Measurements from ENCODE around the gene IFITM2. TPM values are rescaled to one million over a fixed set of nuclear protein-coding genes. Genes with fewer than 3 reads are reported as not detected.

The IFITM2 gene
- total RNA-seq, 1 experiment from 2014 or later = 18.5 TPM

DNA sequence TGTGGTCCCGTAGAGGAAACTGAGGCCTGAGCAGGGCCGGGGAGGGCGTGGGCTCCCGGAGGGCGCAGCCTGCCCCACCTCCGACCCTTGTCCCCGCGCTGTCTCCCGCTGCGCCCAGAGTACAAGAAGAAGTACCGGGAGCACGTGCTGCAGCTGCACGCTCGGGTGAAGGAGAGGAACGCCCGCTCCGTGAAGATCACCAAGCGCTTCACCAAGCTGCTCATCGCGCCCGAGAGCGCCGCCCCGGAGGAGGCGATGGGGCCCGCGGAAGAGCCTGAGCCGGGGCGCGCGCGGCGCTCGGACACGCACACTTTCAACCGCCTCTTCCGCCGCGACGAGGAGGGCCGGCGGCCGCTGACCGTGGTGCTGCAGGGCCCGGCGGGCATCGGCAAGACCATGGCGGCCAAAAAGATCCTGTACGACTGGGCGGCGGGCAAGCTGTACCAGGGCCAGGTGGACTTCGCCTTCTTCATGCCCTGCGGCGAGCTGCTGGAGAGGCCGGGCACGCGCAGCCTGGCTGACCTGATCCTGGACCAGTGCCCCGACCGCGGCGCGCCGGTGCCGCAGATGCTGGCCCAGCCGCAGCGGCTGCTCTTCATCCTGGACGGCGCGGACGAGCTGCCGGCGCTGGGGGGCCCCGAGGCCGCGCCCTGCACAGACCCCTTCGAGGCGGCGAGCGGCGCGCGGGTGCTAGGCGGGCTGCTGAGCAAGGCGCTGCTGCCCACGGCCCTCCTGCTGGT is 27.5 kb upstream of the IFITM2 start:
- no peaks in the 10 kb centered on the region; the same call in 1 of the 2 replicates for H3K27me3 ChIP-seq (ENCODE audit: low read length)
- H3K4me2 ChIP-seq (ENCODE audit: low read depth, low read length, poor library complexity, severe bottlenecking) = no peak overlapping the region
- no peak overlapping the region for H2AFZ ChIP-seq (ENCODE audit: low read length)
- no peaks in the 10 kb centered on the region for H3K79me2 ChIP-seq (ENCODE audit: low read length)
- DNase-seq = no peak
- H4K20me1 ChIP-seq (ENCODE audit: insufficient read depth, low read depth, low read length) = no peaks in the 10 kb centered on the region
- H3K4me3 ChIP-seq (ENCODE audit: low read length) = no peak overlapping the region
- H3K27ac ChIP-seq (ENCODE audit: low read length) = no peak overlapping the region
- H3K36me3 ChIP-seq (ENCODE audit: insufficient read depth, low read length) = no peaks in the 10 kb centered on the region
- no peaks in the 10 kb centered on the region for H3K9me2 ChIP-seq (replicated peaks; ENCODE audit: insufficient read depth, low read length)
- H3K9me3 ChIP-seq (ENCODE audit: low read length) = no peaks in the 10 kb centered on the region
- no peak overlapping the region for H3K9ac ChIP-seq (ENCODE audit: low read length)
- peaks cover 3% of the 10 kb centered on the region for H3K4me1 ChIP-seq (ENCODE audit: low read length)

- Histone ChIP-seq H3K9ac (ENCODE audit: low read length) (no peak overlapping the region), H3K9me2 (replicated peaks; ENCODE audit: insufficient read depth, low read length) (no peaks in the 10 kb centered on the region), H3K4me3 (ENCODE audit: low read length) (no peak overlapping the region), H4K20me1 (ENCODE audit: insufficient read depth, low read depth, low read length) (no peaks in the 10 kb centered on the region), H3K79me2 (ENCODE audit: low read length) (no peaks in the 10 kb centered on the region), H2AFZ (ENCODE audit: low read length) (no peak overlapping the region), H3K36me3 (ENCODE audit: insufficient read depth, low read length) (no peaks in the 10 kb centered on the region), H3K27me3 (ENCODE audit: low read length) (no peaks in the 10 kb centered on the region; the same call in 1 of the 2 replicates), H3K9me3 (ENCODE audit: low read length) (no peaks in the 10 kb centered on the region), H3K27ac (ENCODE audit: low read length) (no peak overlapping the region), H3K4me1 (ENCODE audit: low read length) (no peaks in the 10 kb centered on the region), H3K4me2 (ENCODE audit: low read depth, low read length, poor library complexity, severe bottlenecking) (no peak overlapping the region)
- no peak for DNase-seq
Observed at GRCh38 chr11:280706-281485, 26.7 kb upstream of the IFITM2 start.

- no peak overlapping the region for H3K4me2 ChIP-seq (ENCODE audit: low read depth, low read length, poor library complexity, severe bottlenecking)
- no peaks in the 10 kb centered on the region for H4K20me1 ChIP-seq (ENCODE audit: insufficient read depth, low read depth, low read length)
- H3K9ac ChIP-seq (ENCODE audit: low read length) = no peak overlapping the region
- no peaks in the 10 kb centered on the region for H3K9me2 ChIP-seq (replicated peaks; ENCODE audit: insufficient read depth, low read length)
- no peaks in the 10 kb centered on the region for H3K4me1 ChIP-seq (ENCODE audit: low read length)
- no peak overlapping the region for H2AFZ ChIP-seq (ENCODE audit: low read length)
- no peak overlapping the region for H3K27ac ChIP-seq (ENCODE audit: low read length)
- no peaks in the 10 kb centered on the region for H3K79me2 ChIP-seq (ENCODE audit: low read length)
- H3K36me3 ChIP-seq (ENCODE audit: insufficient read depth, low read length) = no peaks in the 10 kb centered on the region
- no peaks in the 10 kb centered on the region for H3K27me3 ChIP-seq (ENCODE audit: low read length)
- H3K9me3 ChIP-seq (ENCODE audit: low read length) = no peaks in the 10 kb centered on the region
- DNase-seq = no peak
- H3K4me3 ChIP-seq (ENCODE audit: low read length) = no peak overlapping the region
Observed at GRCh38 chr11:281486-282161, 26.0 kb upstream of the IFITM2 start.

GRCh38 chr11:282171-282570 is 25.4 kb upstream of the IFITM2 start:
- Histone ChIP-seq H3K4me1 (ENCODE audit: low read length) (no peaks in the 10 kb centered on the region), H3K9me3 (ENCODE audit: low read length) (no peaks in the 10 kb centered on the region), H3K9ac (ENCODE audit: low read length) (no peak overlapping the region), H3K4me2 (ENCODE audit: low read depth, low read length, poor library complexity, severe bottlenecking) (no peak overlapping the region), H3K27me3 (ENCODE audit: low read length) (no peaks in the 10 kb centered on the region), H3K36me3 (ENCODE audit: insufficient read depth, low read length) (no peaks in the 10 kb centered on the region), H2AFZ (ENCODE audit: low read length) (no peak overlapping the region), H3K9me2 (replicated peaks; ENCODE audit: insufficient read depth, low read length) (no peaks in the 10 kb centered on the region), H3K27ac (ENCODE audit: low read length) (no peak overlapping the region), H3K4me3 (ENCODE audit: low read length) (no peak overlapping the region), H3K79me2 (ENCODE audit: low read length) (no peaks in the 10 kb centered on the region), H4K20me1 (ENCODE audit: insufficient read depth, low read depth, low read length) (no peaks in the 10 kb centered on the region)
- no peak for DNase-seq

DNA sequence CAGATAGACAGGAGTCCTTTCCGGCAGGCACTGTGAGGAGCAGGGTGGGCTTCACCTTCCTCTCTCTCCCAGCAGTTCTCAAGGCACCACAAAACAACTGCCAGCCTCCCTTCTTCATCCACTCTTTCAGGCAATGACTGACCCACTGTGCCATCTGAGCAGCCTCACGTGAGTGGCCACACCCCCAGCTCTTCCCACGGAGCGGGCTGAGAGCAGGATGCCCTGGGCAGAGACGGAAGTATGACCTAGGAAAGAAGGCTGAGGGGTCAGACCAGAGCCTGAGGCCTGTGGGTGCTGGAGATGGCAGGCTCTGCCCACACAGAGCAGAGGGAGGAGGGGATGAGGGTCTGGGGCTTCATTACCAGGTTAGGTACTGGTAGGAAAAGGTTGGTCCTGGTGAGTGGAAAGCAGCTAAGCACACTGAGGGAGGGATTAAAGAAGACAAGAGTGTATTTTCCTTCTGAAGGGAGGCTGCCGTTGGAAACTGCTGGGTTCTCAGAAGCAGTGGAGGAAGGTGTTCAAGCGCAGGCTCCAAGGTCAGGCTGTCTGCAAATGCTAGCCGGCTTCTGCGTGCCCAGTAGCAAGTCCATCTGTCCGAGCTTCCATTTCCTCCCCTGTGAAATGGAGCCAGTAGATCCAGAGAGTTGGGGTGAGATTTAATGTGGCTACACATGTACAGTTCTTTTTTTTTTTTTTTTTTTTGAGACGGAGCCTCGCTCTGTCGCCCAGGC is 24.8 kb upstream of the IFITM2 start:
- no peaks in the 10 kb centered on the region for H3K79me2 ChIP-seq (ENCODE audit: low read length)
- no peak overlapping the region for H2AFZ ChIP-seq (ENCODE audit: low read length)
- H4K20me1 ChIP-seq (ENCODE audit: insufficient read depth, low read depth, low read length) = no peaks in the 10 kb centered on the region
- H3K4me3 ChIP-seq (ENCODE audit: low read length) = no peak overlapping the region
- no peaks in the 10 kb centered on the region for H3K27me3 ChIP-seq (ENCODE audit: low read length)
- H3K27ac ChIP-seq (ENCODE audit: low read length) = no peak overlapping the region
- H3K4me1 ChIP-seq (ENCODE audit: low read length) = no peaks in the 10 kb centered on the region
- H3K4me2 ChIP-seq (ENCODE audit: low read depth, low read length, poor library complexity, severe bottlenecking) = no peak overlapping the region
- no peaks in the 10 kb centered on the region for H3K9me3 ChIP-seq (ENCODE audit: low read length)
- no peaks in the 10 kb centered on the region for H3K9me2 ChIP-seq (replicated peaks; ENCODE audit: insufficient read depth, low read length)
- no peak overlapping the region for H3K9ac ChIP-seq (ENCODE audit: low read length)
- no peaks in the 10 kb centered on the region for H3K36me3 ChIP-seq (ENCODE audit: insufficient read depth, low read length)
- DNase-seq = no peak

- Histone ChIP-seq H2AFZ (ENCODE audit: low read length) (no peak overlapping the region), H3K9ac (ENCODE audit: low read length) (no peak overlapping the region), H3K9me2 (replicated peaks; ENCODE audit: insufficient read depth, low read length) (no peaks in the 10 kb centered on the region), H3K79me2 (ENCODE audit: low read length) (no peaks in the 10 kb centered on the region), H3K27ac (ENCODE audit: low read length) (no peak overlapping the region), H3K27me3 (ENCODE audit: low read length) (no peaks in the 10 kb centered on the region), H3K4me2 (ENCODE audit: low read depth, low read length, poor library complexity, severe bottlenecking) (no peak overlapping the region), H4K20me1 (ENCODE audit: insufficient read depth, low read depth, low read length) (no peaks in the 10 kb centered on the region), H3K4me3 (ENCODE audit: low read length) (no peak overlapping the region), H3K36me3 (ENCODE audit: insufficient read depth, low read length) (no peaks in the 10 kb centered on the region), H3K4me1 (ENCODE audit: low read length) (peaks cover 4% of the 10 kb centered on the region; the same call in 1 of the 2 replicates), H3K9me3 (ENCODE audit: low read length) (no peaks in the 10 kb centered on the region)
- no peak for DNase-seq
Observed at GRCh38 chr11:283405-284104, 24.1 kb upstream of the IFITM2 start.

- peaks cover 5% of the 10 kb centered on the region; the same call in 1 of the 2 replicates for H3K4me1 ChIP-seq (ENCODE audit: low read length)
- no peak for DNase-seq
Observed at GRCh38 chr11:284105-285020, 23.3 kb upstream of the IFITM2 start.

More at GRCh38 chr11:284105-285020, 23.3 kb upstream of the IFITM2 start:
- no peaks in the 10 kb centered on the region for H3K36me3 ChIP-seq (ENCODE audit: insufficient read depth, low read length)
- H3K9me3 ChIP-seq (ENCODE audit: low read length) = no peaks in the 10 kb centered on the region
- H3K9me2 ChIP-seq (replicated peaks; ENCODE audit: insufficient read depth, low read length) = no peaks in the 10 kb centered on the region
- H4K20me1 ChIP-seq (ENCODE audit: insufficient read depth, low read depth, low read length) = no peaks in the 10 kb centered on the region
- H3K9ac ChIP-seq (ENCODE audit: low read length) = no peak overlapping the region
- no peaks in the 10 kb centered on the region for H3K27me3 ChIP-seq (ENCODE audit: low read length)
- H2AFZ ChIP-seq (ENCODE audit: low read length) = no peak overlapping the region
- H3K4me2 ChIP-seq (ENCODE audit: low read depth, low read length, poor library complexity, severe bottlenecking) = no peak overlapping the region
- H3K79me2 ChIP-seq (ENCODE audit: low read length) = no peaks in the 10 kb centered on the region
- no peak overlapping the region for H3K27ac ChIP-seq (ENCODE audit: low read length)
- H3K4me3 ChIP-seq (ENCODE audit: low read length) = no peak overlapping the region
